Type B pancreatic cell (in vitro differentiated cells): ENCODE results near the gene STK10. TPM values are rescaled to one million over a fixed set of nuclear protein-coding genes. Genes with fewer than 3 reads are reported as not detected.

Experiments
- DNase-seq: peaks from one replicate; pipeline ENCODE4 v3.0.0; 2021; ENCODE audit warnings: mixed read lengths; ENCODE audit not compliant: unreplicated experiment; ENCODE audit errors: extremely low spot score
- H3K27ac Mint-ChIP-seq: 2 replicates; pipeline ENCODE4 v1.8.0; 2021; ENCODE audit warnings: mild to moderate bottlenecking, mixed read lengths
- H3K27me3 Mint-ChIP-seq: 2 replicates; pipeline ENCODE4 v1.8.0; 2021; ENCODE audit warnings: mixed read lengths
- H3K36me3 Mint-ChIP-seq: 2 replicates; pipeline ENCODE4 v1.8.0; 2021; ENCODE audit warnings: mixed read lengths
- H3K4me1 Mint-ChIP-seq: one replicate; pipeline ENCODE4 v1.8.0; 2021; ENCODE audit warnings: mixed read lengths; ENCODE audit not compliant: unreplicated experiment
- H3K4me3 Mint-ChIP-seq: 2 replicates; pipeline ENCODE4 v1.8.0; 2021; ENCODE audit warnings: mild to moderate bottlenecking, mixed read lengths
- H3K9me3 Mint-ChIP-seq: 2 replicates; pipeline ENCODE4 v1.8.0; 2021; ENCODE audit warnings: mixed read lengths
- total RNA-seq: library from RNA; stranded (reverse); gene quantifications from 2 replicates; pipeline ENCODE4 v1.2.1, GENCODE V29; 2021; ENCODE audit warnings: low replicate concordance
- TF ChIP-seq, protein P1 (sequence below): fragments of 200-600 bp; sonication (generic); conservative IDR thresholded peaks from 2 replicates; pipeline ENCODE4 v1.5.0; 2021; ENCODE audit warnings: antibody characterized with exemption, mild to moderate bottlenecking

Gene STK10
- total RNA-seq, 1 donor from 2014 or later = 15.2 TPM

DNA sequence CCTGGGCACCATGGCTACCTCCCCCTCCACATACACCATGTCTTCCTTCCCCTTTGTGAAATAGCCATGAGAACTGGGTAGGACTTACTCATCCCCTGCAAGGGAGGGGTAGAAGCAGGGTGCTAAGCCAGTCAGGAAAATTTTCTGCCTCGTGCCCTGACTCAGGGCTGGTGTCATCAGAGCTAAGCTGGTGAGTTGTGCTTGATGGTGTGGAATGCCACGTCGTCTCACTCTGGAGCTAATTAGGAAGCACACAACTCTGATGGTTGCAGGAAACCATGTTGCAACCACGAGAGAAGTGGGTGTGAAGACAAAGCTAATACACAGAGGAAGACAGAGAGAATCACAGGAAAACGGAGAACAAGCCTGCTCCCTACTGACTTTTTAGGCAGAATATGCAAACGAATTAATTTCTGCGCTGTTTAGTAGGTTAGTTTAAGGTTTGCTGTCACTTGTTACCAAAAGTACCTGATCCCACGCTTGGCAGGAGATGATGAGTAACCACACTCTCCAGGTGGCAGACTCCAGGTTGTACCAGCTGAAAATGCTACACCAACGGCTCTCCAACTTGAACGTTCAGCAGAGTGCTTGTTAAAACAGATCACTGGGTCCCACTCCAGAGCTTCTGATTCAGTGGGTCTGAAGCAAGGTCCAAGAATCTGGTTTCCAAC, 54.5 kb downstream of the STK10 start:
- H3K27ac Mint-ChIP-seq = no peak overlapping the region
- H3K4me3 Mint-ChIP-seq = no peak overlapping the region
- H3K9me3 Mint-ChIP-seq = peaks cover 4% of the 10 kb centered on the region
- peaks cover 4% of the 10 kb centered on the region for H3K36me3 Mint-ChIP-seq
- H3K4me1 Mint-ChIP-seq = no peaks in the 10 kb centered on the region
- H3K27me3 Mint-ChIP-seq = no peaks in the 10 kb centered on the region
- TF ChIP-seq, protein P1, sequence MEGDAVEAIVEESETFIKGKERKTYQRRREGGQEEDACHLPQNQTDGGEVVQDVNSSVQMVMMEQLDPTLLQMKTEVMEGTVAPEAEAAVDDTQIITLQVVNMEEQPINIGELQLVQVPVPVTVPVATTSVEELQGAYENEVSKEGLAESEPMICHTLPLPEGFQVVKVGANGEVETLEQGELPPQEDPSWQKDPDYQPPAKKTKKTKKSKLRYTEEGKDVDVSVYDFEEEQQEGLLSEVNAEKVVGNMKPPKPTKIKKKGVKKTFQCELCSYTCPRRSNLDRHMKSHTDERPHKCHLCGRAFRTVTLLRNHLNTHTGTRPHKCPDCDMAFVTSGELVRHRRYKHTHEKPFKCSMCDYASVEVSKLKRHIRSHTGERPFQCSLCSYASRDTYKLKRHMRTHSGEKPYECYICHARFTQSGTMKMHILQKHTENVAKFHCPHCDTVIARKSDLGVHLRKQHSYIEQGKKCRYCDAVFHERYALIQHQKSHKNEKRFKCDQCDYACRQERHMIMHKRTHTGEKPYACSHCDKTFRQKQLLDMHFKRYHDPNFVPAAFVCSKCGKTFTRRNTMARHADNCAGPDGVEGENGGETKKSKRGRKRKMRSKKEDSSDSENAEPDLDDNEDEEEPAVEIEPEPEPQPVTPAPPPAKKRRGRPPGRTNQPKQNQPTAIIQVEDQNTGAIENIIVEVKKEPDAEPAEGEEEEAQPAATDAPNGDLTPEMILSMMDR = no peak
- no peak for DNase-seq

DNA sequence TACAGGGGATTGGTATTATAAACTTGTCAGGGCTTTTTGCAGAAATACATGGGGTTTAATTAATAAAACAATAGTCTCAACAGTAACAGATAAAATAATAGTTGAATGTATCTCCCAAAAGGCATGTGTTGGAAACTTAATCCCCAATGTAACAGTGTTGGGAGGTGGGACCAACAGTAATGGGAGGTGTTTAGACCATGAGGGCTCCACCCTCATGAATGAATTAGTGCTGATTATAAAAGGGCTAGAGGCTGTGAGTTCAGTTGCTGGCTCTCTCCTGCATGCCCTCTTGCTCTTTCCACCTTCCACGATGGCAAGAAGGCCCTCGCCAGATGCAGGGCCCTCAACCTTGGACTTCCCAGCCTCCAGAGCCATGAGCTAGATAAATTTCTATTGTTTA, 56.3 kb downstream of the STK10 start:
- Mint-ChIP-seq H3K4me1 (no peaks in the 10 kb centered on the region), H3K9me3 (no peaks in the 10 kb centered on the region), H3K36me3 (no peaks in the 10 kb centered on the region), H3K27me3 (no peaks in the 10 kb centered on the region), H3K27ac (no peak overlapping the region), H3K4me3 (no peak overlapping the region)
- DNase-seq = no peak
- TF ChIP-seq, protein P1 = no peak

DNA sequence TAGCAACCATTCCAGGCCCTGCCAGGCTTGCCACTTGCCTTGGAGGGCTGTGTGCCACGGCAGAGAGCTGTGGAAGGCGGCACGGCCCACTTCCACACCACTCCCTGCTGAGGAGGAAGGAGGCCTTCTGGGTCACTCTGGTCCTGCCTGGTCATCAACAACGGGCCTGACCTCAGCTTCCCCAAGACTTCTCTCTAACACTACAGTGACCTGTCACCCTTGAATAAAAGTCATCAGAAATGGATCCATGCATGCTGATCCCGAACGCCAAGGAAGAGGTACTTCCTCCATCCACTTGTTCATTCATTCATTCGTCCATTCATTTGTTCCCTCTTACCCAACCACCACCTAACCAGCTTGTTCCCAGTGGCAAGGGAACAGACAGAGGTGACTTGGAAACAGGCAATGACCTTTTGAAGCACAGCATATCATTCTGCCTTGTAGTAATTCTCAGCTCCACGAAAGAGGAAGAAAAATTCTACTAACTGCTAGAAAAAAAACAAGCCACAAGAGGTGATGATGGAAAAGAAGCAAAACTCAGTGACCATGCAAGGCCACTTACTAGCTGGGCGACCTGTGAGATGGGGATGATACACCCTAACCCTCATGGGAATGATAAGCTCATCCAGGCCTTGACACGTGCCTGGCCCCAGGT, 58.6 kb downstream of the STK10 start:
- TF ChIP-seq, protein P1 = no peak
- peaks cover 1% of the 10 kb centered on the region for H3K9me3 Mint-ChIP-seq
- peaks cover 1% of the 10 kb centered on the region for H3K36me3 Mint-ChIP-seq
- no peak overlapping the region for H3K27ac Mint-ChIP-seq
- no peak for DNase-seq
- H3K4me3 Mint-ChIP-seq = no peak overlapping the region
- no peaks in the 10 kb centered on the region for H3K4me1 Mint-ChIP-seq
- H3K27me3 Mint-ChIP-seq = no peaks in the 10 kb centered on the region

DNA sequence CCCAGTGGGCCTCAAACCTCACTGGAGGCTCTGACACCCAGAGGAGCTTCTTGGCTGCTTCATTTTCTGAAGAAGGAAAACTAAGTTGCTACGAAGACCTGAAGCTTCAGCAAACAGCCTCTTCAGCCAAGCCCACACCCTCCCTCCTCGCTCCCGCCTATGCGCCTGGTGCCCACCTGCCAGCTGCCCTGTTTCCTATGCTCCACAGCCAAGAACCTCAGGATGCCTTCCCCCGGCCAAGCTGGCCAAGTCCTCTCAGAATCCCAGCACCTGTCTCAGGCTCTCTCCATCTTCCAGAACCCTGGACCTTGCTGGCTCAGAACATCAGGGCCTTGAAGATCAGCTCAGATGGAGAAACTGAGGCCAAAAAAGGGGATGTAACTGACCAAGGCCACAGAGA, 60.4 kb downstream of the STK10 start:
- H3K36me3 Mint-ChIP-seq = peaks cover 4% of the 10 kb centered on the region
- DNase-seq = no peak
- H3K27me3 Mint-ChIP-seq = no peaks in the 10 kb centered on the region
- TF ChIP-seq, protein P1 = no peak
- H3K9me3 Mint-ChIP-seq = peaks cover 4% of the 10 kb centered on the region
- no peaks in the 10 kb centered on the region for H3K4me1 Mint-ChIP-seq
- no peak overlapping the region for H3K4me3 Mint-ChIP-seq
- H3K27ac Mint-ChIP-seq = no peak overlapping the region

DNA sequence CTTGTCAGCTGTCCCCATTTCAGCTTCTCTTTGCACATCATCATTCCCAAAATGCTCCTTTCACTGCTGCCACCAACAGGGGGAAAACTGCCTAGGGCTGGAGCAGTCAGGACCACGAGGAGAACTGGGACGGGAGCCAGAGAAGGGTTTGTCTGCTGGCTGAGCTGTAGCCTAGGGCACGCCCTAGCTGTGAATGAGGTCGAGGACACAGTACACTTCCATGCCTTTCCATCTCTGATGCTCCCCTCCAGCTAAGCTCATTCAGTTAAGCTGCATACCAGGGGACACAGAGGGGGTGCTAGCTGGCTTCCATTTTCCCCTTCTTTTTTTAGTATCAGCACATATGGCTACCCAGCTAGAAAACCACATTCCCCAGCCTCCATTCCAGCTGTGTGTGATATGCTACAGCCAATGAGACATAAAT, 64.7 kb downstream of the STK10 start:
- DNase-seq = no peak
- no peak overlapping the region for H3K27ac Mint-ChIP-seq

More for the DNA sequence above, 64.7 kb downstream of the STK10 start:
- TF ChIP-seq, protein P1 = peak; percentile 17
- no peaks in the 10 kb centered on the region for H3K4me1 Mint-ChIP-seq
- H3K4me3 Mint-ChIP-seq = no peak overlapping the region
- no peaks in the 10 kb centered on the region for H3K27me3 Mint-ChIP-seq
- peaks cover 4% of the 10 kb centered on the region for H3K9me3 Mint-ChIP-seq
- peaks cover 9% of the 10 kb centered on the region for H3K36me3 Mint-ChIP-seq
